DOHH2 (cell line): ENCODE results near the gene TBC1D2B.

ENCODE experiments used
- EZH2phosphoT487 ChIP-seq: fragments of 200-600 bp; sonication (generic); IDR thresholded peaks from 2 replicates; pipeline ENCODE4 v1.6.1; 2017; ENCODE audit warnings: borderline replicate concordance, mild to moderate bottlenecking, antibody characterized with exemption, low read length, moderate library complexity, mixed read lengths
- TF ChIP-seq, protein P1 (sequence below): fragments of 200-600 bp; sonication (generic); IDR thresholded peaks from one replicate; pipeline ENCODE4 v1.5.1; 2014; ENCODE audit warnings: antibody characterized with exemption, mild to moderate bottlenecking, low read depth, low read length; ENCODE audit not compliant: poor library complexity, severe bottlenecking

GRCh38 chr15:77993374-77993911 lies 84.1 kb downstream of the TBC1D2B start:
- TF ChIP-seq, protein P1, sequence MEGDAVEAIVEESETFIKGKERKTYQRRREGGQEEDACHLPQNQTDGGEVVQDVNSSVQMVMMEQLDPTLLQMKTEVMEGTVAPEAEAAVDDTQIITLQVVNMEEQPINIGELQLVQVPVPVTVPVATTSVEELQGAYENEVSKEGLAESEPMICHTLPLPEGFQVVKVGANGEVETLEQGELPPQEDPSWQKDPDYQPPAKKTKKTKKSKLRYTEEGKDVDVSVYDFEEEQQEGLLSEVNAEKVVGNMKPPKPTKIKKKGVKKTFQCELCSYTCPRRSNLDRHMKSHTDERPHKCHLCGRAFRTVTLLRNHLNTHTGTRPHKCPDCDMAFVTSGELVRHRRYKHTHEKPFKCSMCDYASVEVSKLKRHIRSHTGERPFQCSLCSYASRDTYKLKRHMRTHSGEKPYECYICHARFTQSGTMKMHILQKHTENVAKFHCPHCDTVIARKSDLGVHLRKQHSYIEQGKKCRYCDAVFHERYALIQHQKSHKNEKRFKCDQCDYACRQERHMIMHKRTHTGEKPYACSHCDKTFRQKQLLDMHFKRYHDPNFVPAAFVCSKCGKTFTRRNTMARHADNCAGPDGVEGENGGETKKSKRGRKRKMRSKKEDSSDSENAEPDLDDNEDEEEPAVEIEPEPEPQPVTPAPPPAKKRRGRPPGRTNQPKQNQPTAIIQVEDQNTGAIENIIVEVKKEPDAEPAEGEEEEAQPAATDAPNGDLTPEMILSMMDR = no peak
- TF ChIP-seq EZH2phosphoT487 = no peak
